BLaER1 treated with 17β-estradiol and CSF1 and Interleukin-3, amounts not matched to agents 10 nM and 100 nM (cell line): ENCODE measurements around the gene ULBP3.
A peak's percentile ranks its signal among the peaks of the same experiment; 100 is the strongest.
"Not testable (repeated sequence)": the region's sequence is repeated elsewhere in the genome, so short reads cannot be mapped to it uniquely, and the experiment has no call there.

Experiments used
- H3K27ac ChIP-seq, 11 experiments: shearing (Covaris generic); formaldehyde crosslinking; 2 replicates each; pipeline ENCODE4 v1.8.1; 2022
- H3K27me3 ChIP-seq, 11 experiments: shearing (Covaris generic); formaldehyde crosslinking; 2 replicates each; pipeline ENCODE4 v1.8.1; 2022
- H3K36me3 ChIP-seq, 11 experiments: shearing (Covaris generic); formaldehyde crosslinking; 2 replicates each; pipeline ENCODE4 v1.8.1; 2022
- H3K4me1 ChIP-seq, 10 experiments: shearing (Covaris generic); formaldehyde crosslinking; 2 replicates each; pipeline ENCODE4 v1.8.1; 2022
- H3K4me2 ChIP-seq, 11 experiments: shearing (Covaris generic); formaldehyde crosslinking; 2 replicates each; pipeline ENCODE4 v1.8.1; 2022
- H3K4me3 ChIP-seq, 10 experiments: shearing (Covaris generic); formaldehyde crosslinking; 2 replicates each; pipeline ENCODE4 v1.8.1; 2022
- H3K9ac ChIP-seq, 11 experiments: shearing (Covaris generic); formaldehyde crosslinking; 2 replicates each; pipeline ENCODE4 v1.8.1; 2022
- H3K9me3 ChIP-seq, 11 experiments: shearing (Covaris generic); formaldehyde crosslinking; replicated peaks in 1 of 11; 2 replicates each; pipeline ENCODE4 v1.8.1; 2022
- H4K20me1 ChIP-seq, 11 experiments: shearing (Covaris generic); formaldehyde crosslinking; 2 replicates each; pipeline ENCODE4 v1.8.1; 2022
- Cebpa-rat ChIP-seq, 11 experiments: shearing (Covaris generic); IDR thresholded peaks; 2 replicates each; pipeline ENCODE4 v1.8.1; 2022

Gene ULBP3

GRCh38 chr6:150030611-150031010 is 38.3 kb downstream of the ULBP3 start:
- Histone ChIP-seq H3K4me2 (no peak overlapping the region), H3K27ac (no peak overlapping the region), H3K36me3 (no peaks in the 10 kb centered on the region), H3K9me3 (no peaks in the 10 kb centered on the region), H3K9ac (no peak overlapping the region), H3K4me1 (peaks cover 0 to 20% (median 10%) of the 10 kb centered on the region in 10 experiments; a peak in 13 of 20 replicates), H4K20me1 (peaks cover 0 to 14% (median 0%) of the 10 kb centered on the region in 11 experiments; a peak in 5 of 22 replicates), H3K4me3 (no peak overlapping the region), H3K27me3 (peaks cover 19 to 29% (median 24%) of the 10 kb centered on the region in 11 experiments)
- TF ChIP-seq Cebpa-rat (IDR thresholded peaks at IDR 0.05) = no peak

GRCh38 chr6:150029749-150030148 is 39.2 kb downstream of the ULBP3 start:
- Histone ChIP-seq H3K27me3 (peaks cover 27 to 38% (median 33%) of the 10 kb centered on the region in 11 experiments), H3K27ac (no peak overlapping the region), H3K4me2 (peak overlapping the region in 7 of 11 experiments; percentile 3 to 36 (median 20); a peak in 9 of 22 replicates), H3K9ac (no peak overlapping the region), H3K36me3 (no peaks in the 10 kb centered on the region), H3K4me3 (no peak overlapping the region), H3K9me3 (no peaks in the 10 kb centered on the region), H4K20me1 (peaks cover 0 to 20% (median 0%) of the 10 kb centered on the region in 11 experiments; a peak in 5 of 22 replicates), H3K4me1 (peaks cover 0 to 22% (median 11%) of the 10 kb centered on the region in 10 experiments; a peak in 13 of 20 replicates)
- no peak for TF ChIP-seq Cebpa-rat (IDR thresholded peaks at IDR 0.05)

- no peak overlapping the region for H3K9ac ChIP-seq
- no peaks in the 10 kb centered on the region for H3K36me3 ChIP-seq
- H4K20me1 ChIP-seq = peaks cover 0 to 21% (median 0%) of the 10 kb centered on the region in 11 experiments; a peak in 5 of 22 replicates
- no peaks in the 10 kb centered on the region for H3K9me3 ChIP-seq
- TF ChIP-seq Cebpa-rat (IDR thresholded peaks at IDR 0.05) = no peak
- H3K27me3 ChIP-seq = peaks cover 32 to 42% (median 38%) of the 10 kb centered on the region in 11 experiments
- H3K4me1 ChIP-seq = peaks cover 0 to 22% (median 11%) of the 10 kb centered on the region in 10 experiments; a peak in 13 of 20 replicates
- no peak overlapping the region for H3K4me3 ChIP-seq
- H3K4me2 ChIP-seq = peak overlapping the region in 6 of 11 experiments; percentile 3 to 36 (median 24); a peak in 8 of 22 replicates
- H3K27ac ChIP-seq = no peak overlapping the region
Measured at GRCh38 chr6:150029276-150029675, 39.6 kb downstream of the ULBP3 start.

GRCh38 chr6:150028799-150029198 is 40.1 kb downstream of the ULBP3 start:
- no peak overlapping the region for H3K27ac ChIP-seq
- no peaks in the 10 kb centered on the region for H3K36me3 ChIP-seq
- peaks cover 0 to 21% (median 0%) of the 10 kb centered on the region in 11 experiments; a peak in 5 of 22 replicates for H4K20me1 ChIP-seq
- no peaks in the 10 kb centered on the region for H3K9me3 ChIP-seq
- TF ChIP-seq Cebpa-rat (IDR thresholded peaks at IDR 0.05) = no peak
- H3K27me3 ChIP-seq = peaks cover 37 to 47% (median 42%) of the 10 kb centered on the region in 11 experiments
- no peak overlapping the region for H3K4me3 ChIP-seq
- peak overlapping the region in 2 of 11 experiments; percentile 31 to 36; a peak in 1 of 22 replicates for H3K4me2 ChIP-seq
- peaks cover 0 to 22% (median 11%) of the 10 kb centered on the region in 10 experiments; a peak in 13 of 20 replicates for H3K4me1 ChIP-seq
- H3K9ac ChIP-seq = no peak overlapping the region

- H3K4me2 ChIP-seq = no peak overlapping the region
- peaks cover 37 to 53% (median 45%) of the 10 kb centered on the region in 11 experiments for H3K27me3 ChIP-seq
- H3K36me3 ChIP-seq = no peaks in the 10 kb centered on the region
- H4K20me1 ChIP-seq = peaks cover 0 to 21% (median 0%) of the 10 kb centered on the region in 11 experiments; a peak in 5 of 22 replicates
- H3K9ac ChIP-seq = no peak overlapping the region
- TF ChIP-seq Cebpa-rat (IDR thresholded peaks at IDR 0.05) = no peak
- H3K9me3 ChIP-seq = no peaks in the 10 kb centered on the region
- peaks cover 0 to 20% (median 7%) of the 10 kb centered on the region in 10 experiments; a peak in 13 of 20 replicates for H3K4me1 ChIP-seq
- H3K27ac ChIP-seq = no peak overlapping the region
- no peak overlapping the region for H3K4me3 ChIP-seq
Measured at GRCh38 chr6:150027806-150028565, 40.9 kb downstream of the ULBP3 start.

GRCh38 chr6:150026976-150027805 is 41.7 kb downstream of the ULBP3 start:
- no peak overlapping the region for H3K27ac ChIP-seq
- peak overlapping the region in 1 of 11 experiments; percentile 7; a peak in 1 of 22 replicates for H3K4me2 ChIP-seq
- TF ChIP-seq Cebpa-rat (IDR thresholded peaks at IDR 0.05) = no peak
- H3K36me3 ChIP-seq = no peaks in the 10 kb centered on the region
- H3K4me1 ChIP-seq = peaks cover 0 to 20% (median 6%) of the 10 kb centered on the region in 10 experiments; a peak in 8 of 20 replicates
- H3K4me3 ChIP-seq = no peak overlapping the region
- H3K9ac ChIP-seq = no peak overlapping the region
- peaks cover 0 to 21% (median 0%) of the 10 kb centered on the region in 11 experiments; a peak in 5 of 22 replicates for H4K20me1 ChIP-seq
- no peaks in the 10 kb centered on the region for H3K9me3 ChIP-seq
- H3K27me3 ChIP-seq = peaks cover 37 to 53% (median 45%) of the 10 kb centered on the region in 11 experiments

GRCh38 chr6:150025201-150025917 is 43.6 kb downstream of the ULBP3 start, which contains the start of gene RAET1L:
TSS of gene RAET1L (minus strand) at chr6:150025532. CDS start at chr6:150025471, 61 bp downstream.
- Histone ChIP-seq H3K4me3 (peak within 1 kb of the TSS in 2 of 10 experiments; percentile 28 to 31; a peak in 2 of 20 replicates), H3K36me3 (no peaks in the 10 kb centered on the region), H3K9ac (no peak within 1 kb of the TSS), H3K27ac (no peak within 1 kb of the TSS), H3K4me1 (peaks cover 0 to 20% (median 6%) of the 10 kb centered on the region in 10 experiments; a peak in 8 of 20 replicates), H4K20me1 (peaks cover 0 to 21% (median 0%) of the 10 kb centered on the region in 11 experiments; a peak in 5 of 22 replicates), H3K27me3 (peaks cover 37 to 53% (median 45%) of the 10 kb centered on the region in 11 experiments), H3K9me3 (no peaks in the 10 kb centered on the region), H3K4me2 (peak within 1 kb of the TSS in 5 of 11 experiments; percentile 30 to 76 (median 47); a peak in 8 of 22 replicates)
- TF ChIP-seq Cebpa-rat (IDR thresholded peaks at IDR 0.05) = no peak

GRCh38 chr6:150024646-150025155 is 44.2 kb downstream of the ULBP3 start:
- Histone ChIP-seq H3K4me2 (no peak overlapping the region), H3K27me3 (peaks cover 37 to 53% (median 45%) of the 10 kb centered on the region in 11 experiments), H3K27ac (no peak overlapping the region)

GRCh38 chr6:150024021-150024420 is 44.9 kb downstream of the ULBP3 start:
- H3K27ac ChIP-seq, H3K9me3 ChIP-seq, H3K4me3 ChIP-seq, H3K36me3 ChIP-seq, H3K9ac ChIP-seq, H3K4me2 ChIP-seq, H3K4me1 ChIP-seq: not testable (repeated sequence)
- peaks cover 37 to 53% (median 45%) of the 10 kb centered on the region in 11 experiments for H3K27me3 ChIP-seq
- peaks cover 0 to 21% (median 0%) of the 10 kb centered on the region in 11 experiments; a peak in 5 of 22 replicates for H4K20me1 ChIP-seq

More at GRCh38 chr6:150024646-150025155, 44.2 kb downstream of the ULBP3 start:
- Histone ChIP-seq H3K9ac (no peak overlapping the region), H3K4me1 (peaks cover 0 to 14% (median 3%) of the 10 kb centered on the region in 10 experiments; a peak in 8 of 20 replicates), H4K20me1 (peaks cover 0 to 21% (median 0%) of the 10 kb centered on the region in 11 experiments; a peak in 5 of 22 replicates), H3K36me3 (no peaks in the 10 kb centered on the region), H3K9me3 (no peaks in the 10 kb centered on the region), H3K4me3 (no peak overlapping the region)
- TF ChIP-seq Cebpa-rat (IDR thresholded peaks at IDR 0.05) = no peak

GRCh38 chr6:150021870-150022269 is 47.1 kb downstream of the ULBP3 start:
- H3K4me2 ChIP-seq, H3K9me3 ChIP-seq, H3K9ac ChIP-seq, H3K4me1 ChIP-seq, H3K36me3 ChIP-seq, H3K4me3 ChIP-seq, H3K27ac ChIP-seq: not testable (repeated sequence)
- H3K27me3 ChIP-seq = peaks cover 29 to 48% (median 37%) of the 10 kb centered on the region in 11 experiments
- peaks cover 0 to 12% (median 0%) of the 10 kb centered on the region in 11 experiments; a peak in 5 of 22 replicates for H4K20me1 ChIP-seq
